Heart left ventricle (tissue), 13 donors: Measurements from ENCODE around the gene AKAP13.

Experiments
- CTCF ChIP-seq, 12 donors: fragments of 200-600 bp; sonication (generic) in 4 of 12; IDR thresholded peaks; one replicate each; pipeline versions ENCODE4 v1.5.0 to v1.8.0; 2018 to 2022; ENCODE audit warnings: antibody characterized with exemption in 12 of 12, mild to moderate bottlenecking in 5 of 12
- POLR2A ChIP-seq, 2 donors: fragments of 450-650 bp; IDR thresholded peaks; one replicate each; pipeline ENCODE4 v1.6.1; 2017; ENCODE audit warnings: antibody characterized with exemption in 2 of 2, mild to moderate bottlenecking in 2 of 2, moderate library complexity in 2 of 2
- donor health status: ischemic (EF 13 %, LVEDD 7.1; RV severe dilation, severe dysfunction).
- donor health status: DM: no; HTN: yes; CAD: no.
- donor health status: DM: no; HTN: no; CAD: no.
- donor health status: ischemic (EF 25% LVEDD 6.9; RV normal size, moderate dysfunction).
- donor health status: ischemic (EF 25% LVEDD 5.7; RV mildly dilated, moderate dysfunction).
- donor health status: ischemic (EF 35%, LVEDD 5.7; RV mildly dilated, moderate dysfunction).
- donor health status: nonischemic (EF 11% LVEDD 7.7; RV severe dilation, severe dysfunction).
- donor health status: DM: yes; HTN: yes; CAD: no.
- donor health status: PGD.
- donor health status: ischemic (EF 29% LVEDD 5.4; RV normal size, mild dysfunction).
- donor health status: nonischemic (EF 23%, LVEDD 6.1; RV moderate dilation, normal function).

GRCh38 chr15:85717212-85717611 is 336.8 kb downstream of the AKAP13 start:
- TF ChIP-seq POLR2A (IDR thresholded peaks at IDR 0.05) (no peak), CTCF (IDR thresholded peaks at IDR 0.05) (no peak)
